H9 (cell line): ENCODE measurements around the gene NUP214. TPM values are rescaled to one million over a fixed set of nuclear protein-coding genes. Genes with fewer than 3 reads are reported as not detected.

Source experiments
- DNase-seq: peaks from one replicate; pipeline ENCODE4 v3.0.0-alpha.2; 2017
- H2AFZ ChIP-seq: one replicate; pipeline ENCODE4 v1.6.1; 2013; ENCODE audit warnings: mild to moderate bottlenecking, low read length, control low read depth, moderate library complexity
- H2AK5ac ChIP-seq: 2 replicates; pipeline ENCODE4 v1.6.1; 2013; ENCODE audit warnings: low read length, control low read depth, mixed read lengths; ENCODE audit not compliant: insufficient read length
- H2BK120ac ChIP-seq: one replicate; pipeline ENCODE4 v1.6.1; 2013; ENCODE audit warnings: low read depth, mild to moderate bottlenecking, low read length, control low read depth, inconsistent platforms; ENCODE audit not compliant: poor library complexity, severe bottlenecking
- H2BK12ac ChIP-seq: 2 replicates; pipeline ENCODE4 v1.6.1; 2013; ENCODE audit warnings: low read length, control low read depth, mixed read lengths, low read depth; ENCODE audit not compliant: insufficient read length
- H2BK15ac ChIP-seq: 2 replicates; pipeline ENCODE4 v1.6.1; 2013; ENCODE audit warnings: low read depth, low read length, control low read depth
- H2BK20ac ChIP-seq: one replicate; pipeline ENCODE4 v1.6.1; 2013; ENCODE audit warnings: low read depth, mild to moderate bottlenecking, low read length, control low read depth, inconsistent platforms; ENCODE audit not compliant: poor library complexity, severe bottlenecking
- H2BK5ac ChIP-seq: 2 replicates; pipeline ENCODE4 v1.6.1; 2013; ENCODE audit warnings: low read length, control low read depth, mixed read lengths; ENCODE audit not compliant: insufficient read length
- H3K14ac ChIP-seq: 2 replicates; pipeline ENCODE4 v1.6.1; 2013; ENCODE audit warnings: low read length, control low read depth; ENCODE audit not compliant: insufficient read depth
- H3K18ac ChIP-seq: 2 replicates; pipeline ENCODE4 v1.6.1; 2013; ENCODE audit warnings: low read depth, mild to moderate bottlenecking, mixed read lengths, low read length, control low read depth; ENCODE audit not compliant: insufficient read length
- H3K23ac ChIP-seq: 2 replicates; pipeline ENCODE4 v1.6.1; 2013; ENCODE audit warnings: low read length, control low read depth, mixed read lengths, low read depth; ENCODE audit not compliant: insufficient read length
- H3K23me2 ChIP-seq: 2 replicates; pipeline ENCODE4 v1.6.1; 2013; ENCODE audit warnings: low read depth, mild to moderate bottlenecking, mixed read lengths, low read length, control low read depth; ENCODE audit not compliant: insufficient read length, poor library complexity, severe bottlenecking
- H3K27ac ChIP-seq: 2 replicates; pipeline ENCODE4 v1.5.1; 2013; ENCODE audit warnings: low read length, control low read depth, mixed read lengths, low read depth; ENCODE audit not compliant: insufficient read length
- H3K27me3 ChIP-seq: 2 replicates; pipeline ENCODE4 v1.6.1; 2013; ENCODE audit warnings: low read length, control low read depth, inconsistent platforms; ENCODE audit not compliant: insufficient read depth
- H3K4ac ChIP-seq: 2 replicates; pipeline ENCODE4 v1.6.1; 2013; ENCODE audit warnings: low read depth, mild to moderate bottlenecking, control low read depth, inconsistent platforms, low read length, moderate library complexity
- H3K4me1 ChIP-seq: 2 replicates; pipeline ENCODE4 v1.6.1; 2013; ENCODE audit warnings: low read length, control low read depth, inconsistent platforms; ENCODE audit not compliant: insufficient read depth
- H3K4me2 ChIP-seq: 2 replicates; pipeline ENCODE4 v1.6.1; 2013; ENCODE audit warnings: low read length, control low read depth, mixed read lengths; ENCODE audit not compliant: insufficient read length, insufficient read depth
- H3K56ac ChIP-seq: 2 replicates; pipeline ENCODE4 v1.6.1; 2013; ENCODE audit warnings: low read depth, mild to moderate bottlenecking, mixed read lengths, low read length, control low read depth; ENCODE audit not compliant: insufficient read length
- H3K79me1 ChIP-seq: 2 replicates; pipeline ENCODE4 v1.6.1; 2013; ENCODE audit warnings: low read depth, mild to moderate bottlenecking, moderate library complexity, low read length, control low read depth, inconsistent platforms; ENCODE audit not compliant: insufficient read depth, poor library complexity, severe bottlenecking
- H3K79me2 ChIP-seq: 2 replicates; pipeline ENCODE4 v1.6.1; 2013; ENCODE audit warnings: low read length, control low read depth, inconsistent platforms; ENCODE audit not compliant: insufficient read depth
- H3K9ac ChIP-seq: 2 replicates; pipeline ENCODE4 v1.6.1; 2013; ENCODE audit warnings: low read length, control low read depth, mixed read lengths; ENCODE audit not compliant: insufficient read length; ENCODE audit errors: extremely low read depth
- H3K9me3 ChIP-seq: one replicate; pipeline ENCODE4 v1.6.1; 2013; ENCODE audit warnings: low read depth, low read length, inconsistent platforms; ENCODE audit not compliant: control insufficient read depth
- H3T11ph ChIP-seq: one replicate; pipeline ENCODE4 v1.6.1; 2013; ENCODE audit warnings: mild to moderate bottlenecking, low read length, control low read depth, inconsistent platforms
- H4K20me1 ChIP-seq: one replicate; pipeline ENCODE4 v1.6.1; 2013; ENCODE audit not compliant: control insufficient read depth, insufficient read length, insufficient read depth
- H4K5ac ChIP-seq: 2 replicates; pipeline ENCODE4 v1.6.1; 2013; ENCODE audit warnings: low read depth, mild to moderate bottlenecking, mixed read lengths, low read length, control low read depth; ENCODE audit not compliant: insufficient read length
- H4K8ac ChIP-seq: replicated peaks from 2 replicates; pipeline ENCODE4 v1.6.1; 2013; ENCODE audit warnings: low read length, control low read depth, mixed read lengths, low read depth; ENCODE audit not compliant: insufficient read length
- H4K91ac ChIP-seq: 2 replicates; pipeline ENCODE4 v1.6.1; 2013; ENCODE audit warnings: low read depth, mild to moderate bottlenecking, moderate library complexity, mixed read lengths, low read length, control low read depth; ENCODE audit not compliant: insufficient read length
- H3K27ac Mint-ChIP-seq, 3 experiments: 2 replicates in 2 of 3; 3 replicates in 1 of 3; pipeline ENCODE4 v1.8.0; 2020 to 2021; ENCODE audit warnings: mixed read lengths in 3 of 3, mild to moderate bottlenecking in 1 of 3, moderate library complexity in 1 of 3
- H3K27me3 Mint-ChIP-seq: 2 replicates; pipeline ENCODE4 v1.8.0; 2021; ENCODE audit warnings: low read depth, mild to moderate bottlenecking, moderate library complexity, mixed read lengths
- H3K36me3 Mint-ChIP-seq, 3 experiments: 2 replicates in 2 of 3; 3 replicates in 1 of 3; pipeline ENCODE4 v1.8.0; 2020 to 2021; ENCODE audit warnings: low read depth in 3 of 3, mixed read lengths in 3 of 3; ENCODE audit not compliant: insufficient read depth in 1 of 3
- H3K4me1 Mint-ChIP-seq, 2 experiments: 2 replicates each; pipeline ENCODE4 v1.8.0; 2020; ENCODE audit warnings: mixed read lengths in 2 of 2
- H3K4me3 Mint-ChIP-seq, 2 experiments: 2 replicates in 1 of 2; 3 replicates in 1 of 2; pipeline ENCODE4 v1.8.0; 2020 to 2021; ENCODE audit warnings: mild to moderate bottlenecking in 2 of 2, mixed read lengths in 2 of 2, moderate library complexity in 1 of 2
- H3K9me3 Mint-ChIP-seq, 2 experiments: 2 replicates in 1 of 2; 3 replicates in 1 of 2; pipeline ENCODE4 v1.8.0; 2020; ENCODE audit warnings: mild to moderate bottlenecking in 2 of 2, mixed read lengths in 2 of 2, moderate library complexity in 1 of 2
- WGBS: extraction: QIAGEN DNeasy Blood & Tissue Kit; methylation state at CpG from one replicate; pipeline ENCODE4 v1.1.7; 2013; ENCODE audit warnings: missing lambda C conversion rate, low lambda C conversion rate, mixed read lengths; ENCODE audit not compliant: insufficient read length; ENCODE audit errors: extremely low coverage; 5-methylcytosine and 5-hydroxymethylcytosine counted together
- total RNA-seq: library from RNA; stranded (reverse); gene quantifications from 2 replicates; pipeline ENCODE4 v1.2.1, GENCODE V29; 2021
- TF ChIP-seq, protein P1 (sequence below): fragments of 200-600 bp; sonication (generic); conservative IDR thresholded peaks from 3 replicates; pipeline ENCODE4 v1.8.0; 2021; ENCODE audit warnings: antibody characterized with exemption, mild to moderate bottlenecking

Gene NUP214
- total RNA-seq, 1 experiment from 2014 or later: 53.8 TPM

DNA sequence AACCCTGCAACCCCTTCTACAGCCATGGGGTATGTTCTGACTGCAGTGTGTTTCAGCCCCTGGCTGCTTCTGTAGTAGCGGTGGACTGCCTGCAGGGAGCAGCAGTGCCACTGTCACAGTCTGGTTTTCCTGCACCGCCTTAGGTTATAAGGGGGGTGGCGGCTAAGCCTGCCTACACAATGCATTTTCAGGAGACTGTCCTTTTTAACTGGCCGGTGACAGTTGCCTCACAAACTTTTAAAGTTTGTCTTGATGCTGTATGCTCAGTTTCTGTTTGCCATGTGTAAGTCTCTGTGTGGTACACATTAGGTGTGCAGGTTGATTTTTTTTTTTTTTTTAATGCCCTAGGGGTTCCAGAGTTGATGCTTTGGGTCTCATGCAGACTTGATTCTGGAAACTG, 53.0 kb downstream of the NUP214 start:
- H3K23ac ChIP-seq: no peak overlapping the region
- no peak overlapping the region for H4K91ac ChIP-seq
- H3K4me1 ChIP-seq: no peaks in the 10 kb centered on the region
- no peaks in the 10 kb centered on the region for H3K27me3 ChIP-seq
- H2BK5ac ChIP-seq: no peak overlapping the region
- no peak overlapping the region for H2AK5ac ChIP-seq
- no peak overlapping the region for H3K18ac ChIP-seq
- no peak overlapping the region for H2AFZ ChIP-seq
- no peak overlapping the region for H3K14ac ChIP-seq
- Mint-ChIP-seq H3K9me3 (no peaks in the 10 kb centered on the region), H3K4me1 (no peaks in the 10 kb centered on the region), H3K27ac (no peak overlapping the region; a peak in 1 of 7 replicates), H3K4me3 (no peak overlapping the region), H3K27me3 (no peaks in the 10 kb centered on the region), H3K36me3 (peaks cover 29 to 70% (median 53%) of the 10 kb centered on the region in 3 experiments; a peak in 6 of 7 replicates)
- no peak overlapping the region for H2BK15ac ChIP-seq
- H3K23me2 ChIP-seq: no peaks in the 10 kb centered on the region
- TF ChIP-seq, protein P1, sequence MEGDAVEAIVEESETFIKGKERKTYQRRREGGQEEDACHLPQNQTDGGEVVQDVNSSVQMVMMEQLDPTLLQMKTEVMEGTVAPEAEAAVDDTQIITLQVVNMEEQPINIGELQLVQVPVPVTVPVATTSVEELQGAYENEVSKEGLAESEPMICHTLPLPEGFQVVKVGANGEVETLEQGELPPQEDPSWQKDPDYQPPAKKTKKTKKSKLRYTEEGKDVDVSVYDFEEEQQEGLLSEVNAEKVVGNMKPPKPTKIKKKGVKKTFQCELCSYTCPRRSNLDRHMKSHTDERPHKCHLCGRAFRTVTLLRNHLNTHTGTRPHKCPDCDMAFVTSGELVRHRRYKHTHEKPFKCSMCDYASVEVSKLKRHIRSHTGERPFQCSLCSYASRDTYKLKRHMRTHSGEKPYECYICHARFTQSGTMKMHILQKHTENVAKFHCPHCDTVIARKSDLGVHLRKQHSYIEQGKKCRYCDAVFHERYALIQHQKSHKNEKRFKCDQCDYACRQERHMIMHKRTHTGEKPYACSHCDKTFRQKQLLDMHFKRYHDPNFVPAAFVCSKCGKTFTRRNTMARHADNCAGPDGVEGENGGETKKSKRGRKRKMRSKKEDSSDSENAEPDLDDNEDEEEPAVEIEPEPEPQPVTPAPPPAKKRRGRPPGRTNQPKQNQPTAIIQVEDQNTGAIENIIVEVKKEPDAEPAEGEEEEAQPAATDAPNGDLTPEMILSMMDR: peak; percentile 97; the same call in 2 of the 3 replicates
- no peak overlapping the region for H4K5ac ChIP-seq
- WGBS: no CpG with 5 or more reads among the region's 4 CpGs
- no peak overlapping the region for H2BK20ac ChIP-seq
- H3K79me1 ChIP-seq: no peaks in the 10 kb centered on the region
- peak; percentile 81 for DNase-seq
- H3K4ac ChIP-seq: no peak overlapping the region
- no peaks in the 10 kb centered on the region for H3K9me3 ChIP-seq
- H3K79me2 ChIP-seq: no peaks in the 10 kb centered on the region
- H3K4me2 ChIP-seq: no peak overlapping the region
- no peak overlapping the region for H2BK120ac ChIP-seq
- no peak overlapping the region for H3K27ac ChIP-seq
- H3K56ac ChIP-seq: no peak overlapping the region
- no peaks in the 10 kb centered on the region for H4K20me1 ChIP-seq
- H2BK12ac ChIP-seq: no peak overlapping the region
- no peak overlapping the region for H4K8ac ChIP-seq
- no peak overlapping the region for H3K9ac ChIP-seq
- H3T11ph ChIP-seq: no peak overlapping the region
